Naive thymus-derived CD4-positive, alpha-beta T cell (primary cell): Measurements from ENCODE around the gene ZDHHC7. TPM values are rescaled to one million over a fixed set of nuclear protein-coding genes. Genes with fewer than 3 reads are reported as not detected.

Experiments
- polyA plus RNA-seq, 2 donors: library from polyadenylated mRNA; unstranded; fragments of 300-500 nt; fragmentation: Illumina TruSeq; gene quantifications; one replicate each; pipeline ENCODE4 v1.2.3, GENCODE V29; 2021
- total RNA-seq, 6 experiments: library from RNA in 5 of 6; stranded (reverse) in 5 of 6; gene quantifications; 1 replicate in 5 of 6; 2 replicates in 1 of 6; pipeline ENCODE4 v1.2.3 and lab custom pipeline; 2021 to 2026

Gene ZDHHC7
- total and polyA plus RNA-seq, 7 experiments from 2014 or later = 31.7 to 62.2 (median 33.4) TPM

Other genes with a start within 250 kb of the ZDHHC7 start
- 10 to 100 TPM in 1 of 5 experiments, 1 to 10 TPM in 1, under 1 TPM in 3; 0.38 to 14.4 (median 0.49) TPM for gene CRISPLD2, start 191.6 kb downstream of the ZDHHC7 start, total RNA-seq
- gene CRISPLD2, start 191.6 kb downstream of the ZDHHC7 start, polyA plus RNA-seq = 1 to 10 TPM in 1 of 2 donors, under 1 TPM in 1; 0.82 to 1.7 TPM
- gene KIAA0513, start 16.3 kb upstream of the ZDHHC7 start, total RNA-seq = 10 to 100 TPM in 4 of 5 experiments, 1 to 10 TPM in 1; 9.5 to 28.9 (median 15.1) TPM
- gene KIAA0513, start 16.3 kb upstream of the ZDHHC7 start, polyA plus RNA-seq = 1 to 10 TPM; 6.9 to 7.9 TPM
- gene CIBAR2, start 100.9 kb upstream of the ZDHHC7 start, total RNA-seq = not detected
- not detected for gene CIBAR2, start 100.9 kb upstream of the ZDHHC7 start, polyA plus RNA-seq